Measurements from ENCODE around the gene LSR. TPM values are rescaled to one million over a fixed set of nuclear protein-coding genes. Genes with fewer than 3 reads are reported as not detected.

Gene LSR
- total RNA-seq, 1 experiment from 2014 or later = 211 TPM

- Histone ChIP-seq H3K9me3 (ENCODE audit: control insufficient read depth in 1 of 2, insufficient read depth in 1 of 2, low read depth in 1 of 2, low read length in 2 of 2) (peaks cover 0 to 6% of the 10 kb centered on the region in 2 experiments; a peak in 1 of 4 replicates), H3K36me3 (ENCODE audit: control insufficient read depth in 1 of 2, insufficient read depth in 2 of 2, low read length in 2 of 2) (no peaks in the 10 kb centered on the region), H3K9ac (ENCODE audit: low read length) (no peak overlapping the region), H3K4me2 (ENCODE audit: low read length) (no peak overlapping the region), H3K27me3 (ENCODE audit: insufficient read depth, low read length) (no peaks in the 10 kb centered on the region), H3K4me1 (ENCODE audit: control insufficient read depth in 1 of 2, insufficient read depth in 2 of 2, low read length in 2 of 2) (no peaks in the 10 kb centered on the region), H3K79me2 (ENCODE audit: insufficient read depth, low read length) (no peaks in the 10 kb centered on the region), H3K9me2 (ENCODE audit: insufficient read depth) (no peaks in the 10 kb centered on the region), H3K27ac (ENCODE audit: low read depth, low read length) (no peak overlapping the region; the same call in 1 of the 2 replicates), H3K4me3 (replicated peaks in 1 of 2; ENCODE audit: low read depth in 1 of 2, low read length in 2 of 2) (no peak overlapping the region), H4K20me1 (ENCODE audit: insufficient read depth) (no peaks in the 10 kb centered on the region), H2AFZ (ENCODE audit: low read depth, low read length, poor library complexity, severe bottlenecking) (no peak overlapping the region)
- DNase-seq (ENCODE audit: low read depth, low spot score) (no peak), ATAC-seq (no peak)
- POLR2A ChIA-PET = no interaction called here
- RAD21 ChIA-PET (ENCODE audit: low non-redundant PET in 1 of 2, low total read pairs in 2 of 2, uncharacterized antibody in 2 of 2, unreplicated experiment in 2 of 2) = no interaction called here
- TF ChIP-seq SRF (IDR thresholded peaks at IDR 0.05; ENCODE audit: low read depth) = no peak
- no peak for TF ChIP-seq EZH2 (IDR thresholded peaks at IDR 0.05)
- no peak for TF ChIP-seq EZH2phosphoT487 (IDR thresholded peaks at IDR 0.05; ENCODE audit: borderline replicate concordance)
- TF ChIP-seq YY1 (IDR thresholded peaks at IDR 0.05; ENCODE audit: extremely low read depth, insufficient replicate concordance, low read depth, low read length) = no peak
- no peak for TF ChIP-seq REST (IDR thresholded peaks at IDR 0.05; ENCODE audit: low read depth)
- no peak for TF ChIP-seq SIN3A (IDR thresholded peaks at IDR 0.05; ENCODE audit: low read depth)
- TF ChIP-seq RAD21 (IDR thresholded peaks at IDR 0.05; ENCODE audit: low read depth) = no peak
- no peak for TF ChIP-seq SP1 (IDR thresholded peaks at IDR 0.05; ENCODE audit: low read depth)
- TF ChIP-seq FOSL1 (IDR thresholded peaks at IDR 0.05; ENCODE audit: low read depth) = no peak
- TF ChIP-seq CTCF (IDR thresholded peaks at IDR 0.05 in 2 of 3, conservative IDR thresholded peaks at IDR 0.05 in 1 of 3; ENCODE audit: borderline replicate concordance in 1 of 3, insufficient read depth in 1 of 3, low read depth in 2 of 3, low read length in 2 of 3) = no peak
- no peak for TF ChIP-seq TCF7L2 (IDR thresholded peaks at IDR 0.05; ENCODE audit: borderline replicate concordance, extremely low read depth, insufficient read depth, insufficient read length)
- no peak for TF ChIP-seq CEBPB (IDR thresholded peaks at IDR 0.05; ENCODE audit: low read depth)
- TF ChIP-seq JUND (IDR thresholded peaks at IDR 0.05) = no peak
- TF ChIP-seq CBX3 (IDR thresholded peaks at IDR 0.05; ENCODE audit: low read depth) = no peak
- no peak for TF ChIP-seq ZFX (IDR thresholded peaks at IDR 0.05)
- no peak for TF ChIP-seq ELF1 (IDR thresholded peaks at IDR 0.05; ENCODE audit: borderline replicate concordance, low read depth)
- no peak for TF ChIP-seq ZNF274 (IDR thresholded peaks at IDR 0.05; ENCODE audit: low read depth, low read length)
- TF ChIP-seq MAX (IDR thresholded peaks at IDR 0.05) = no peak
- TF ChIP-seq EGR1 (IDR thresholded peaks at IDR 0.05; ENCODE audit: low read depth) = no peak
- no TSS peak for BruUV-seq (replicated peaks)
- CTCF ChIA-PET = no interaction called here
- intact Hi-C loops (cut with micrococcal nuclease) = no loop called here
These were observed 49.8 kb downstream of the LSR start for GRCh38 chr19:35298561-35298972.
